Stimulated activated naive CD8-positive, alpha-beta T cell treated with anti-CD3 and anti-CD28 coated beads, Interleukin-15, Interleukin-2, amounts not matched to agents 100 U/mL and 50 U/mL, for 24 hours (primary cell): ENCODE results near the gene TSPO2.
"Not testable (repeated sequence)": the region's sequence is repeated elsewhere in the genome, so short reads cannot be mapped to it uniquely, and the experiment has no call there.

Experiments used
- ATAC-seq: fragments of 150-1000 bp; cut with Tn5 transposase; one replicate; pipeline ENCODE4 v1.10.0; 2021
- DNase-seq: peaks from one replicate; pipeline ENCODE4 v3.0.0; 2021

TSPO2 gene, protein sequence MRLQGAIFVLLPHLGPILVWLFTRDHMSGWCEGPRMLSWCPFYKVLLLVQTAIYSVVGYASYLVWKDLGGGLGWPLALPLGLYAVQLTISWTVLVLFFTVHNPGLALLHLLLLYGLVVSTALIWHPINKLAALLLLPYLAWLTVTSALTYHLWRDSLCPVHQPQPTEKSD

DNA sequence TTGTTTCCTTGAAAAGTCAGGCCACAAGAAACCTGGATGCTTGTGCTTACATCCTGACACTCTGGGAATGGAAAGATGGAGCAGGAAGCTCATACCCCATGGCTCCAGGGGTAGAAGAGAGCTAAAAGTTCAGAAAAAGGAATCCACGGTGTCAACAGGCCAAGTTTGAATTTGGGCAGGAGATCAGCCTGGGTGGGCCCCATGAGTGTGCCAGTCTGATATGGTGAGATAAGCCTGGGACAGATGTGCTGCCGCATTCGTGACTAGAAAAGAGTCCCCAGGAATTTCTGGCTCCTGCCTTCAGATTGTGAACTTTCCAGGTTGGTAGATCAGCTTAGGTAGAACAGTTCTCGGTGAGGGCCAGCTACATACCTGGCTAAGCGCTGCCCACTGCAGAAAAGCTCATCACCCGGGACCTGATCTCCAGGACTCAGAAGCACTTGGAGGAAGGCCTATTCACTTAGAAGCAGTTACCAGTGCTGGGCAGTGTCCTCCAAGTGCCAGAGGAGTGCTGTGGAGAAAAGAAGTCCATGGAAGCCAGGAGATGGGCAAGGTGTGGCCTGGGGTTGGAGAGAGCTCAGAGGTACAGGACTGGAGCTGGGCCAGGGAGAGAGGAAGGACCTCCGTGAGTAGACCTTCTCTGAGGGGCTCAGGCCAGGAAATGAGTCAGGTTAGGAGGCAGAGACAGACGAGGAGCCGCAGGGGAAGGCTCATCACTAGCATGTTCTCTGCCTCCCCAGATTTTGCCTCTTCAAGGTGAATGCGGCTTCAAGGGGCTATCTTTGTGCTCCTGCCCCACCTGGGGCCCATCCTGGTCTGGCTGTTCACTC lies at the start of gene TSPO2:
TSS of gene TSPO2 (plus strand) at position 242 of the 830 bp plus-strand sequence. CDS start at position 761, 519 bp downstream.
- no peak for ATAC-seq

DNA sequence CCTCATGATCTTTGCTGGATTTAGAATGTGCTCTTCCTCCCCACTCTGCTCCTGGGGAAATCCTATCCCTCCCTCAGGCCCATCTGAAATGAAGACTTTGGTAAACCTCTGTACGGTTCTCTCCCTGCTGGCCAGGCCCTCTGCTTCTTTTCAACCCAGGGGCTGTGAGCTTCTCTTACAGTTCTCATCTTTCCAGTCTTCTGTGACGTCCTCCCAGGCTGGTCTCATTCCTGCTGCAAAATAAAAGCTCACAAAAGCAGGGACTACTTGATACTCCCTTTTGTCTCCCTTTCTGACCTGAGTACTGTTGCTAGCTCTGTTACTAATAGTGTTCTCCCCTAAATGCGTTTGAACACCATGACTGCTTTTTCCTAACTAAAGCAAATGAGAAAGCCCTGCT lies 49.5 kb upstream of the TSPO2 start:
- ATAC-seq = no peak
- no peak for DNase-seq

More for the DNA sequence above, at the start of gene TSPO2:
- DNase-seq = no peak

DNA sequence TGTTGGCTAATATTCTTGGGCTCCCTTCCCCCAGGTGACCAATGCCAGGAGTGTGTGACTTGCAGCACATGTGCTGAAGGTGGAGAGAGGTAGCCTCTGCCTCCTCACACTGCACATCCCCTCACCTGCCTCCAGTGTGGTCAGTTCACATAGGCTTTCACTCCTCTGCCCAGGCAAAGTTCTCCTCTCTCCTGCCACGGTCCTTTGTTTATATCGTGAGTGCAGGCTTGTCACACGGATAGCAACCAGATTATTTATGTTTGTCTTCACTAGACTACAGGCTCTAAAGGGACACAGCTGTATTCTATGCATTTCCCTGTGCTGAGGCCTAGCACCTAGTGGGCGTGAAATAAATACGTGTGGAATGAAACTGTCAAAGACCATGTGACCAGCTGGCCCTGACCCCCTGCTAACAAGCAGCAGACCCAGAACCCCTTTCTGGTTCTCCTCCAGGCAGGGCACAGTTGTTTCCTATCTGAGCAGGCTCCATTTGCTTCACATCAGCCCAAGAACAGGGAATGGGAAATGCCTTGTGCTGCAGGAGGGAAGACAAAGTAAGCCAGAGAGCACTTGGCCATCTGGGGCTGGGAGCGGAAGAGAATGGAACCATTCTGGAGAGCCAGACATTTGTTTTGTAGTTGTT lies 45.6 kb upstream of the TSPO2 start:
- DNase-seq = no peak
- no peak for ATAC-seq

DNA sequence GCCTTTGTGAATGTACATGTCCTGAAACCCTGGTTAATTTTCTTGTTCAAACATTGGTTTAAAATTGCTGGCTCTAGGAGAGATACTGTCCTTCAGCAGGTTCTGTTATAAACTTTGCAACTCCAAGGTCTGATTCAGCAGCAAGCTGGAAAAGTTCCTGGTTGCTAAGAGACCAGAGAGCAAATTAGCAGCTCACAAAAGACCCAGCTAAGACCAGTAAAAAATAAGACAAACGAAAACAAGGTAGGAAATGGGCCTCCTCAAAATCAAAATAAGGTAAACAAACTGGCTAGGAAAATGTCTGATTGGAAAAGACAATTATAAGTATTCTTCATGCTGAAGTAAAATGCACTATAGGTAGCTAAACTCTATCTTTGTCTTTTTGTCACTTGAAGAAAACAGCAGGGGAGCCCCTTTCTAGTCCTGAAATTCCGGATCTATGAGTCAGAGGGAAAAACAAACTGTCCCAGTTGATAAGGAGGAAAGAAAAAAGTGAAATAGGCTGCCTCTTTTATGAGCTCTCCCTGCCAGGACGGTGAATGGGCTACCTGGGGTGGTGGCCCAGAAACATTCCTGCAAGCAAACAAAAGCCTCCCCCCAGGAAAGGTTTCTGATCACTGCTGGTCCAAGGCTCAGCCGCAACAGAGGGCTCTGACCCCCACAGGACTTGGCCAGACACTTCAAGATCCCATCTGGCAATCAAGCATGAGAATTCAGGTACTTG lies 44.9 kb upstream of the TSPO2 start:
- DNase-seq (no peak), ATAC-seq (no peak)

DNA sequence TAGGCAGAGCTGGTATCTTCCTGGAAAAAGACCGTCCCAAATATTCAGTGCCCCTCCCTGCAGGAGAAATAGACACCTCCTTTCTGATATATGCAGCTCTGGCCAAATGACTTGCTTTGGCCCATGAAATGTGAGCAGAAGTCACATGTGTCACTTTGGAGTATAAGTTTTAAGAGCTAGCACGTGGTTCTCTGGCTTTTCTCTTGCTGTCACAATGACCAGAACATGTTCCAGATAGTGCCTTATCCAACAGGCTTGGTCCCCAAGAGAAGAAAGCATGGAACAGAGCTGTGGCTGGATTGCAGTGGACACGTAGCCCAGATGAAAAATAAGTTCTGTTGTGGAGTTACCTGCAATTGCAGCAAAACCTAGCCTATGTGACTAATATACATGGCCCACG lies 43.6 kb upstream of the TSPO2 start:
- DNase-seq (no peak), ATAC-seq (no peak)

DNA sequence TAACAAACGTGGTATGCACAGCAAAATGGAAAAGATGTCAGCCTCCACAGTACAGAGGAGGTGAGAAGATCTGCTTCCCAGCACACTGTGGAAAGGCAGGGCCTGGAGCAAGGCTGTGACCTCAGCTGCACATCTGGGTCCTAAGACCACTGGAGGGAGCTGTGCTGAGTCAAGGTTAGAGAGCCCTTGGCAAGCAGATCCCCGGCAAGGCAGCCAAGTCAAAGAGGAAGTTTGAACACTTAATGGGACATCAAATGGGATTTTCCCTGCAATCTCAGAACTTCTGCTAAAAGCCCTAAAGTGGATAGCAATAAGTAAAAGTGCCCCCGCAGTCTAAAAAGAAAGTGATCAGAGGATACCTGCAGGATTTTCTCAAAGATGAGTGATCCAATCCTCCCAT lies 42.7 kb upstream of the TSPO2 start:
- DNase-seq (peak; percentile 13), ATAC-seq (peak; percentile 49)

DNA sequence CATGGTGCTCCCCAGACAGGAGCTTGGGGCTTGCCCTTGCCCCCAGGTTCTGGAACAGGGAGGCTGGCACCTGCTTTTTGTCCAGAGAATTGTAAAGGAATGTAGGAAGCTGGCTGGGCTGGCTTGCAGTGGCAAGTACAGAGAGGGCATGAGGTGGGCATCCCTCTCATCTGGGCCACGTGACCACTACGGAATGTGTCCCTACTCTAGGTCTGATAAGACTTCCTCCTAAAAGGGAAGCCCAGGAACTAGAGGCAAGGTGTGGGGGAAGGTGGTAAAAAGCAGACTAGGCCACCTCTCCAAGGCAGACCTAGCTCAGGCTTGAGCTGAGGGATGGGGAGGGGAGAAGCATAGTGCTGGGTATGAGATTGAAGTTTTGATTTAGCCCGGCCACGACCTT lies 42.0 kb upstream of the TSPO2 start:
- DNase-seq = no peak
- ATAC-seq = no peak

DNA sequence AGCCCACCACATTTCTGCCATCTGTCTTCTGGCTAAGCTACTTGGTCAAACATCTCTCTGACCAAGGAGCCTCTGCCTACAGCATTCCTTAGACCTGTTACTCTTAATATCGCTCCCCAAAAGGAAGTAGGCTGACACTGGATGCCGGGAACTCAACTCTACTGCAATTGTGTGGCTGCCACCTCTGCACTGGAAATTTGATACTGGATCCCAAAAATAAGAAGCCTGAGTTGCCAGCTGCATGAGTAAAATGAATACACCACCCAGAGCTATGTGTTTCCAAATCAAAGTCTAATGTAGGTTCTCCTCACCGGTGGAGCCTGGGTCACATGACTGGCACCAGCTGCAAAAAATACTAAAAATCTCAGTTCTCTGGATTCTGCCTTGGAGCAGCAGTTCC lies 40.1 kb upstream of the TSPO2 start:
- DNase-seq (no peak), ATAC-seq (no peak)

DNA sequence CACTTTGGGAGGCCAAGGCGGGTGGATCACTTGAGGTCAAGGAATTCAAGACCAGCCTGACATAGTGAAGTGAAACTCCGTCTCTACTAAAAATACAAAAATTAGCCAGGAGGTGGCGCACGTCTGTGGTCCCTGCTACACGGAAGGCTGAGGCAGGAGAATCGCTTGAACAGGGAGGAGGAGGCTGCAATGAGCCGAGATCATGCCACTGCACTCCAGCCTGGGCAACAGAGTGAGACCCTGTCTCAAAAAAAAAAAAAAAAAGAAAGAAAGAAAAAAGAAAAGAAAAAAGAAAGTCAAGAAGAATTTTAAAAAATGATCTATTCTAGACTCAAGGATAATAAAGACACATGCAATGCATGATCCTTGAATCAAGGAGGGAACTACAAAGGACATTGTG lies 36.0 kb upstream of the TSPO2 start:
- DNase-seq = peak; percentile 60
- ATAC-seq = peak; percentile 46

DNA sequence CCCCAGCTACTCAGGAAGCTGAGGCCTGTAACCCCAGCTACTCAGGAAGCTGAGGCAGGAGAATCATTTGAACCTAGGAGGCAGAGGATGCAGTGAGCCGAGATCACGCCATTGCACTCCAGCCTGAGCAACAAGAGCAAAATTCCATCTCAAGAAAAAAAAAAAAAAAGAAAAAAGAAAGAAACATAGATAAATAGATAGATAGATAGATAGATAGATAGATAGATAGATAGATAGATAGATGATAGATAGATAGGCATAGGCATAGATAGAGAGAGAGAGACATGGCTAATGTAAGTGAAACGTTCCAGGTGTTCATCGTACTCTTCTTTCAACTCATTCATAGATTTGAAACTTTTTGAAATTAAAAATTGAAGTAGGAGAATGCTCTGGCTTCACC lies 35.3 kb upstream of the TSPO2 start:
- not testable (repeated sequence) for ATAC-seq, DNase-seq

DNA sequence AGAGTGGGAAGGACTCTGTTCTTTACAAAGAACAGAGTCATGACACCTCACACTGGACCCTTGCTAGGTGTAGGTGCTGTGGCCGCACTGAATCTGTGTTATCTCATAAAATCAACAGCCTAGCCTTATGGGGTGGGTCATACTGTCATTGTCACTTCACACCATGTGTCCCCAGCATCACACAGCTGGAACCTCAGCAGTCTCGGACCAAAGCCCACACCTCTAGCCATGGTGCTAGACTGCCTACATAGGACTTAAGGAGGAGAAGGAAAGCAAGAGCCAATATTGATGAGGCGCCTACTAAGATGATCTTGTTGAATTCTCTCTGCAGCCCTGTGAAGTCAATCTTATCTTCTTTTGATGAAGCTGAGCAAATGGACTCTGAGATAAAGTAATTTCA lies 34.3 kb upstream of the TSPO2 start:
- DNase-seq (no peak), ATAC-seq (no peak)

DNA sequence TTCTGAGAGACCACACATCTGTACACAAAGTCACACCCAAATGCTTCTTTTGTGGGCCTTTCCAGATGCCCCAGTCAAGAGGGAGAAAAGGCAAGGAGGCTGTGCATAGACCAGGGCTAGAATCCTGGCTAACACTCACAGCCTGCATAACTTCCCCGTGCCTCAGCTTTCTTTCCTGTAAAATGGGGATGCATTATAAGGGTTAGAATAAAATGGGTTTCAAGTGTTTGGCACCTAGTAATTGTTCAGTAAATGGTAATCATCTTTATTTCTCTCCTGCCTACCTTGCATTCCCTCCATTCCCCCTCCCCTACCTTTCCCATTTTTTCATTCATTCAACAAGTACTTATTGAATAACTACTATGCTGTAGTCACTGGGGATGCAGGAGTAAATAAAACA lies 32.6 kb upstream of the TSPO2 start:
- no peak for DNase-seq
- no peak for ATAC-seq

DNA sequence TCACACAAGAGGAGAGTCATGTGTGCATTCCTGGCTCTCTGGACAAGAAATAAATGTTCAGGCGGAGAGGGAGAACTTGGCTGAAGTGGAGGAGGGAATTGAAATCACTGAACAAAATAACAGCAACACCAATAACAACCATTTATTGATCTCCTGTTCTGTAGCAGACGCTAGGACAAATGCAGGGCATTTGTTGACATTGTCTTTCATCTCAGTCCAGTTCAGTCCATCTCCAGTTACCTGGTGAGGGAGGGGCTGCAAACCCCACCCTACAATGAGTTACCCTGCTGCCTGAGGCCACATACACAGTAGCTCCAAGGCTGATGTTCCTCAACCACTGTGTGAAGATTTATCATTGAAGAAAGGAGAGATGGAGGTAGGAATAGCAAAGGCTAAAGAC lies 30.6 kb upstream of the TSPO2 start:
- ATAC-seq (no peak), DNase-seq (no peak)

DNA sequence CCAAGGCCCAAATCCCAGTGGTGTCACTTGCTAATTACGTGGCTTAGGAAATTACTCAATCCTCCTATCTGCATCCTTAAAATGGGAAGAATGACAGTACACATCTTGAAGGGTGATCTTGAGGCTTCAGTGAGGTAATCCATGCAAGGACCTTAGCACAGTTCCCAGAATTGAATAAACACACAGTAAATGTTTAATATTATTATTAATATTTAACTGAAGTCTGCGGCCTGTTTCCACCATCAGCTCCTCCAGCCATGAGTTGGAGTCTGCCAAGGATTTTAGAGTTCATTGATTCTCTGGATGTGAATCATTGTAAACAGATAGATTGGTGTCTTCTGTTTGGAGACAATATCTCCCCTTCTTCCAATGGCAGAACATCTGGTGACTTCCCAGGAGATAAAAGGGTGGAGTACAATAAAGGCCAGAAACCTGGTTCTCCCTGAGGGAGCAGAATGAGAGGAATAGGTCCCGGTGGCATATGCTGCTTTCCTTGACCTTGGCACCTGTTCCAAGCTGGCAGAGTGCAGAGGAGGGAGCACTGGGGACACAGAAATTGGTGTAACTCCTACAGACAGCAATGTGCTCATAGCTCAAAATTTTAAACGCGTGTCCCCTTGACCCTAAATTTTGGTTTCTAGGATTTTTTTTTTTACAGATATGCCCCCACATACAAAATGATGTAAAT lies 28.7 kb upstream of the TSPO2 start:
- DNase-seq (no peak), ATAC-seq (no peak)

DNA sequence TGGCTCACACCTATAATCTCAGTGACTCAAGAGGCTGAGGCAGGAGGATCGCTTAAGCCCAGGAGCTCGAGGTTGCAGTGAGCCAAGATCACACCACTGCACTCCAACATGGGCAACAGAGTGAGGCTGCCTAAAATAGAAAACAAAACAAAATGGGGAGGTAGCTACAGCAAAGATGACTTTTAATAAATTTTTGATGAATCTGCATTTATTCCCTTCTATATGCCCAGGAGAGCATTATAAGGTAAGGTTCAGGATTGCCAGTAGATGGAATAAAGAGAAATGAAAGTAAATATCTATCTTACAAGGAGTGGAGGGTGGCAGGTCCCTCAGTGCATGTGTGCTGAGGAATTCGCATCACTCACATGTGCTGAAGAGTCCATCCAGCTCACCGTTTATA lies 27.5 kb upstream of the TSPO2 start:
- no peak for DNase-seq
- ATAC-seq = no peak

DNA sequence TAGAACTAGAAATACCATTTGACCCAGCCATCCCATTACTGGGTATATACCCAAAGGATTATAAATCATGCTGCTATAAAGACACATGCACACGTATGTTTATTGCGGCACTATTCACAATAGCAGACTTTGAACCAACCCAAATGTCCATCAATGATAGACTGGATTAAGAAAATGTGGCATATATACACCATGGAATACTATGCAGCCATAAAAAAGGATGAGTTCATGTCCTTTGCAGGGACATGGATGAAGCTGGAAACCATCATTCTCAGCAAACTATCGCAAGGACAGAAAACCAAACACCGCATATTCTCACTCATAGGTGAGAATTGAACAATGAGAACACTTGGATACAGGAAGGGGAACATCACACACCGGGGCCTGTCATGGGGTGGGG lies 26.4 kb upstream of the TSPO2 start:
- ATAC-seq, DNase-seq: not testable (repeated sequence)

DNA sequence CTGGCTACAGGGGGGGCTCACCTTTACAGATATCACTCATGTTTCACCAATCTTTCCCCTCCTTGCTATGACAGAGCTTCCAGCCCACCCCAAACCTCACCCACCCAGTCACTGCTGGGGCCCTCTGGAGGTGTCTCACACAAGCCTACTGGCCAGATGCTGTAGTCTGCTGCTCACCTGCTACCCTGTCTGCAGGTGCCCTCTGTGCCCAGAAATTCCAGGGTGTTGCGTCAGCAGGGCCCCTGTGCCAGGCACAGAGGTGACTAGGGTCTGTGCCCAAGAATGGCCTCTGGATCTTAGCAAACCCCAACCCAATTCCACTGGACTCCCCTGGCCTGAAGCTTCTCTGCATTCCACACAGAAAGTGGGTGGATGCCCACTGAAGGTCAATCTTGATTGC lies 24.6 kb upstream of the TSPO2 start:
- no peak for ATAC-seq
- DNase-seq = no peak

DNA sequence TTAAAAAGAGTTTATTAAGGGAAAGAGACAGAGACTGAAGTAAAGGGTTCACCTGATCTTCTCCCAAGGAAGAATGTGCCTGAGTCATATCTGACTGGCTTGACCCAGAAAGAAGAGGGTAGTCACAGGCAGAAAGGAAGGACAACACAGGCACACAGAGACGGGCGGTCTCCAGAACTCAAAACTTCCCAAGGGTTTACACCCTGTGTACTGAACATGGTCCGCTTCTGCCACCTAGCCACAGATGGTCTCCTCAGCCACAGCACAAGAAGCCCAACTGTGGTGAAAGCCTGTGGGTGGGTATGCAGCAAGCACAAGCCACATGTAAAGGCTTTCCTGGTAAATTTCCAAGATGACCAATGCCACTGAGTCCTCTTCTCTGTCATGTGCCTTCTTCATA lies 20.4 kb upstream of the TSPO2 start:
- no peak for DNase-seq
- no peak for ATAC-seq

DNA sequence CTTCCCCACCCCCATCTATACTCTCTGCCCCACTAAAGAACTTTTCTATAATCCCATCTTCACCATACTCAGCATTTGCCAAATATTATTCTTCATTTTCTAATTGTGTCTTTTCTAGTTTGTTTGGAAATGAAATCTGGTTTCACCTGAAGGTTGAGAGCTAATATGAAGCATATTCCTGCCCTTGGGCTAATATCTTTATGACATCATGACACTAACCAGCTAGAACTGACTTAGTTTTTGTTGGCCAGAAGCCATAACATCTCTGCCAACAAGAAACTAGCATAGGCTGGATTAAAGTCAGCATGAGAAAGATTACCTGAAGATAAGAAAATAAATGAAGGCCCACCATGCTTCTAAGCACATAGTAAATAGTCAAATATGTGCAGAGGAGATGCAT lies 20.0 kb upstream of the TSPO2 start:
- ATAC-seq (no peak), DNase-seq (no peak)

DNA sequence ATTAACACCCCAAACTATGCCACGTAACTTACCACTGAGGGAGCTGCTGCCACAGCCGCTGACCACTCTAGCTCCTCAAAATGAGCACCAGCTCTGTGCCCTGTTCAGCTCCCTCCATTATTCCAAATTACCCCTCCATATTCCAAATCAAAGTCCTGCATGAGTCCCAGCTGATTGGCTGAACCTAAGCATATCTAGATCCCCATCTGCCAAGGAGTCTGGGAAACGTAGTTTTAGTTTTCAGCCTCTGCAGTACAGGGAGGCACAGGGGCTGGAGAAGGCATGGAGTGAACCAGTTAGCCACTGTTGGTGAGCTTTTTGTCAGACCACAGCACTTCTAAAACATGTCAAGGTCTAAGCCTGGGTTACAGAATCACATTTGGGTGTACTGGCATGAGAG lies 19.2 kb upstream of the TSPO2 start:
- no peak for DNase-seq
- ATAC-seq = no peak

DNA sequence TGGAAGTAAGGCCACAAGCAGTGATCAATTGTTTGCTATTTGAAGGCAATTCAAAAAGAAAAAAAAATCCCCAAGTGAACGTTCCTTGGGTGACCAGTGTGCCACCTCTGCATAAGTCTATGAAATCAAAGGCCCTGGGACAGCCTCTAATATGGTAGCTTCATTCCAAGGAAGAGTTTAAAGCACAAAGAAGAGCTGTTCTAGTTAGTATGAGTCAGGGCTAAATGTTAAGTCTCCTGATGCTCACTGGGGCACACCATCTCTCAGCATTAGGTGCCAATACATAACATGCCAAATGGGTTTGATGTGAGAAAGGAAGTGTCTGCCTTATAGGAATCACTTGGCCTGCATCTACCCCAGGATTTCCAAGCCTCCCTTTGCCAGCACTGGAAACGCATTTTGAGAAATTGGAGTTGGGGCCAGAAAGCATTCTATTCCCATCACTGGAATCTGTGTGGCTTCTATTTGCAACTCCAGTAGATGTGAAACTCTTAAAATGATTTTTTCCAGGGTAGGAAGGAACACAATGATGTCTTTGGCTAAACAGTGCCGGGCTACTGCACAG lies 16.2 kb upstream of the TSPO2 start:
- DNase-seq (no peak), ATAC-seq (no peak)

DNA sequence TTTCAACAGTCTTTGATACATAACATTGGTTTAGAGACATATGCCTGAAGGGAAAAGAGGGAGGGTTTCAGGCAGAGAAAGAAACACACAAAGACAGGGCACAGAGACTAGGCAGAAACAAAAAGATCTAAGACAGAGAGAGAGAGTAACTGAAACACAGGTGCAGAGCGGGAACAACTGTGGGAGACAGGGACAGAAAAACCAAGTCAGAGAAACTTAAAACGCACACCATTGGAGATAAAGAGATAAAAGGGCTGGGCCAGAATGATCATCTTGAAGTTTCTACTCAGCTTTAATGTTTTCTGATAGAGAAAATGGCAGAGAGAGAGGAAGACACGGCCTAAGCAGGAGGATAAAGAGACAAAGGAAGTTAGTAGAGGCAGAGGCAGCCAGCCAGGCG lies 15.0 kb upstream of the TSPO2 start:
- no peak for DNase-seq
- no peak for ATAC-seq
